Omental fat pad (tissue), 4 donors: ENCODE measurements around the gene KIF1C. TPM values are rescaled to one million over a fixed set of nuclear protein-coding genes. Genes with fewer than 3 reads are reported as not detected.

ENCODE experiments used
- ATAC-seq: fragments of 150-250 bp; one replicate; pipeline ENCODE4 v1.9.1; 2016; ENCODE audit warnings: mild to moderate bottlenecking, moderate library complexity; ENCODE audit not compliant: low FRiP score
- DNase-seq: peaks from one replicate; pipeline ENCODE4 v3.0.0-alpha.2; 2019; ENCODE audit warnings: low spot score
- CTCF ChIP-seq, 3 donors: fragments of 450-650 bp; IDR thresholded peaks; one replicate each; pipeline ENCODE4 v1.5.1; 2016 to 2017; ENCODE audit warnings: antibody characterized with exemption in 3 of 3, mild to moderate bottlenecking in 3 of 3, moderate library complexity in 2 of 3
- total RNA-seq, 4 donors: library from RNA; depleted of rRNA; stranded (reverse); fragments of >200 nt; gene quantifications; one replicate each; pipeline ENCODE4 v1.1.0, GENCODE V29; 2016

KIF1C gene
- total RNA-seq, 4 donors from 2014 or later = 64.5 to 92.5 (median 76.4) TPM

GRCh38 chr17:4987767-4988567 lies 9.8 kb upstream of the KIF1C start:
- ATAC-seq = peak; percentile 36
- TF ChIP-seq CTCF (IDR thresholded peaks at IDR 0.05) = no peak
- no peak for DNase-seq

GRCh38 chr17:4994081-4994595 lies 3.6 kb upstream of the KIF1C start:
- ATAC-seq (no peak), DNase-seq (no peak)
- no peak for TF ChIP-seq CTCF (IDR thresholded peaks at IDR 0.05)

- no peak for TF ChIP-seq CTCF (IDR thresholded peaks at IDR 0.05)
- no peak for DNase-seq
- ATAC-seq = no peak
These were observed 429 bp downstream of the KIF1C start for GRCh38 chr17:4998027-4998731.

- DNase-seq = no peak
- no peak for TF ChIP-seq CTCF (IDR thresholded peaks at IDR 0.05)
- ATAC-seq = no peak
These were observed 1.1 kb downstream of the KIF1C start for GRCh38 chr17:4998732-4999429.

- no peak for TF ChIP-seq CTCF (IDR thresholded peaks at IDR 0.05)
- DNase-seq (no peak), ATAC-seq (no peak)
These were observed 1.8 kb downstream of the KIF1C start for GRCh38 chr17:4999430-5000093.

- TF ChIP-seq CTCF (IDR thresholded peaks at IDR 0.05) = no peak
- peak; percentile 34 for ATAC-seq
- peak; percentile 36 for DNase-seq
These were observed 2.5 kb downstream of the KIF1C start for GRCh38 chr17:5000237-5000639.
